HFF-Myc (cell line): Measurements from ENCODE around the gene LSM14A.

Experiments
- DNase-seq: peaks from one replicate; pipeline ENCODE4 v3.0.0-alpha.2; 2011; ENCODE audit warnings: low read depth; ENCODE audit errors: extremely low read depth
- H3K4me3 ChIP-seq: replicated peaks from 2 replicates; pipeline ENCODE4 v1.5.1; 2011; ENCODE audit warnings: low read depth, mild to moderate bottlenecking, control low read depth, low read length
- TF ChIP-seq, protein P1 (sequence below): IDR thresholded peaks from 2 replicates; pipeline ENCODE4 v1.5.1; 2012; ENCODE audit warnings: mild to moderate bottlenecking, low read depth, low read length, control low read depth; ENCODE audit errors: missing control alignments

Gene LSM14A

DNA sequence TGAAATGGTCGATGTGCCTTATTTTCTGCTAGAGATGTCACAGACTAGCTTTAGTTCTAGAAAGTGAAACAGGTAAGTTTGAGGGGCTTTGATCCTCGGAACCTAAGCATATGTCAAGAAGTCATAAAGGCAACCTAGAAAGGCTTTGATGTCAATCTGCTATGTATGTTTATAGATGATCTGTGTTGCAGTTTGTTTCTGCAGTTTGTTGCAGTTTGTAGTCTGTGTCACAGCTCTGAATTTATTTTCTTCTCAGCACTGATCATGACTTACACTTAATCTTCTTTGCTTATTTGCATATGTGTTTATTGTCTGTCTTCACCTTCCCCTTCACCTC lies 5.9 kb downstream of the LSM14A start:
- no peak for DNase-seq
- H3K4me3 ChIP-seq, result no peak overlapping the region
- TF ChIP-seq, protein P1, sequence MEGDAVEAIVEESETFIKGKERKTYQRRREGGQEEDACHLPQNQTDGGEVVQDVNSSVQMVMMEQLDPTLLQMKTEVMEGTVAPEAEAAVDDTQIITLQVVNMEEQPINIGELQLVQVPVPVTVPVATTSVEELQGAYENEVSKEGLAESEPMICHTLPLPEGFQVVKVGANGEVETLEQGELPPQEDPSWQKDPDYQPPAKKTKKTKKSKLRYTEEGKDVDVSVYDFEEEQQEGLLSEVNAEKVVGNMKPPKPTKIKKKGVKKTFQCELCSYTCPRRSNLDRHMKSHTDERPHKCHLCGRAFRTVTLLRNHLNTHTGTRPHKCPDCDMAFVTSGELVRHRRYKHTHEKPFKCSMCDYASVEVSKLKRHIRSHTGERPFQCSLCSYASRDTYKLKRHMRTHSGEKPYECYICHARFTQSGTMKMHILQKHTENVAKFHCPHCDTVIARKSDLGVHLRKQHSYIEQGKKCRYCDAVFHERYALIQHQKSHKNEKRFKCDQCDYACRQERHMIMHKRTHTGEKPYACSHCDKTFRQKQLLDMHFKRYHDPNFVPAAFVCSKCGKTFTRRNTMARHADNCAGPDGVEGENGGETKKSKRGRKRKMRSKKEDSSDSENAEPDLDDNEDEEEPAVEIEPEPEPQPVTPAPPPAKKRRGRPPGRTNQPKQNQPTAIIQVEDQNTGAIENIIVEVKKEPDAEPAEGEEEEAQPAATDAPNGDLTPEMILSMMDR, result no peak

DNA sequence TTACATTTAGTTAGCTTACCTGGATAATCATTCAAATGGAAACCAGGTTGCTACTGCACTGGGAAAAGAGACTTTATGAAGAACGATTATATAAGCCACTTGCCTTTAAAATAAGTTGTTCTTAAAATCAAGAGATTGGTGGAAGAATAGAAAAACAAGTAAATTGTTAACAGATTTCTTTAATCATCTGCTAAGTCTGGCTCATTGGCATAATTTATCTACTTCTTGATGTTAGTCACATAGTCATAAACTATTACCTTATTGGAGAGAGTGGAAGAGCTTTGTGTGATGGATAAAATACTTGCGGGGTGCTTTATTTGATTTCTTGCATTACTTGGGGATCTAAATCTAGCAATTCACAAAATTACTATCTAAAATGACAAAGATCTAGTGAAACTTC lies 6.8 kb downstream of the LSM14A start:
- TF ChIP-seq, protein P1, result no peak
- no peak for DNase-seq

DNA sequence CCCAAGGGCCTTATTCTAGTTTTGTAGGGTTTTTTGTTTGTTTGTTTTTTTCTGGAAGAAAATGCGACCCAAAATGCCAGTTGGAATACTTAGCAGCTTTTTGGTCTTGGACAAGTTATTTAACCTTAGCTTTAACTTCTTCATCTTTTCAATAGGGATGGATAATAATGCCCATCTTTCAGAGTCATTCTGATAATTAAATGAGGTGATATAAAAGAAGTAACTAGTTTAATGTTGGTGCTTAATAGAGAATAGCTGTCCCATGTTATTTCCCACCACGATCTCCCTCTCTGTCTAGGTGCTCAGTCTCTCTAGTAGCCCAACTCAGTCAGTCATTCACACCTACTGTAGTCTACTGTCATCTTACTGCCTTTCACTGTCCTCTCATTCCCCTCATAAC lies 8.0 kb downstream of the LSM14A start:
- TF ChIP-seq, protein P1, result no peak
- DNase-seq, result no peak

More for the DNA sequence above, 6.8 kb downstream of the LSM14A start:
- no peak overlapping the region for H3K4me3 ChIP-seq

DNA sequence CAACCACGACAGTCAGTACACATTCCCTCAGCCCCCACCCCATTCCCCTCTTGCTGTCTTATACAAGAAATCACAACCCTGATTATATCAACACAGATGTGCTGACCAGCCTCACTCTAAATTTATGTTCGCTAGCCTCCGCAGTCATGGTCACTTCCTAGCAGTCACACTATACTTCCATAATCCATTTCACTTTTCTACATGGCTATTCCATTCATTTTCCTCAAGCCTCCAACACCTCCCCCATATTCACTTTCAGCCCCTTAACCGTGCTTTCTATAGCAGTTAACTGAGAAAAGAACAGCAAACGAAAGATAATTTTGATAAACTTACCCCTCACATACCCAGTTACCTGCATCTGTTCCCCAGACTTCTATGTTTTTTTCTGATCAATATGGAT lies 8.4 kb downstream of the LSM14A start:
- no peak for DNase-seq
- TF ChIP-seq, protein P1, result no peak
- H3K4me3 ChIP-seq, result no peak overlapping the region

More for the DNA sequence above, 8.0 kb downstream of the LSM14A start:
- H3K4me3 ChIP-seq, result no peak overlapping the region

DNA sequence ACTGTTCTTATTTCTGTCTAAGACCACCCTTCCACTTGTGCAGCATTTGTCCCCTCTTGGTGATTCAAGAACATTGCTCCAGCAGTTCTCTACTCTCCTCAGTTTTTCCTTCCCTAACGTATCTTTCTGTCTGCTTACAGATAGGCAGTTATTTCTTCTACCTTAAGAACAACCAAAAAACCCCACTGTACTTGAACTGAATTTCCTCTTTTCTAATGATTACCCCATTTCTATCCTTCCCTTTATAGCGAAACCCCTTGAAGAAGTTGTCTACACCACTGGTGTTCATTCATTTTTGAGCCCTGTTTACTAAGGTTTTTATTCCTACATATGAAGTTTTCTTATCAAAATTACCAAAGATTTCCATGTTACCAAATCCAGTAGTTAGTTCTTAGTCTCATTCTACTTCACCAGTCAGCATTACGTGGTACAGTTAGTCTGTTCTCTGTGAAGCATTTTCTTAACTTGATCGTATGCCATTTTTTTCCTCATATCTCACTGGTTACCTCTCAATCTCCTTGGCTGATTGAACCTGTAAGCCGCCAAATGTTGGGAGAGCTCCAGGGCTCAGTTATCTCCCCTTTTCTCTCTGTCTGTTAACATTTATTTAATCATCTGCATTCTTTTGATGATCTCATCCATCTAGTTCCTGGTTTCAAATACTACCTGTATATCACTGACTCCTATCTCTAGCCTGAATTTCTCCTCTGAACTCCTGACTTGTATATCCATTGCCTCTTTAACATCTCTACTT lies 9.0 kb downstream of the LSM14A start:
- H3K4me3 ChIP-seq, result no peak overlapping the region
- DNase-seq, result no peak
- TF ChIP-seq, protein P1, result no peak

DNA sequence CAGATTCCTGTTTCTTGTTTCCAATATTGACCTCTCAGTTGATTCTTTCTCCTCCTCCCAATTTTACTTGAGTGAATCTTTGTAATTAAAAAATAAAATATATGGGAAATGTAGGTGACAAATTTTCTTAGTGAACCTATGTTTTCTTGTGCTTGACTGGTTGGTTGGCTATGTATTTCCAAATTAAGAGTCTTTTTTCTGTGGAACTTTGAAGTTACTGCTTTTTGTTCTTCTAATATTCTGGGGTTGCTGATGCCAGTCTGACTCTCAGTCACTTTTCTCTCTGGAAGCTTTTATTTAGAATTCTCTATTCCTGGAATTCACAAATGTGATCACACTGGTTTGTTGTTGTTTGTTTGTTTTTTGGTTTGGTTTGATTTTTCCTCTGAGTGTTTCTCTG lies 9.8 kb downstream of the LSM14A start:
- TF ChIP-seq, protein P1, result no peak
- no peak for DNase-seq
- H3K4me3 ChIP-seq, result no peak overlapping the region
